Esophagus (tissue), 2 donors: ENCODE results near the gene YAE1. TPM values are rescaled to one million over a fixed set of nuclear protein-coding genes. Genes with fewer than 3 reads are reported as not detected.
"Not testable (repeated sequence)": the region's sequence is repeated elsewhere in the genome, so short reads cannot be mapped to it uniquely, and the experiment has no call there.

Source experiments
- H3K27ac ChIP-seq, 2 donors: one replicate each; pipeline ENCODE4 v1.5.1; 2013; ENCODE audit warnings: low read depth in 2 of 2, mild to moderate bottlenecking in 2 of 2, inconsistent platforms in 1 of 2, low read length in 1 of 2, moderate library complexity in 1 of 2
- H3K27me3 ChIP-seq, 2 donors: one replicate each; pipeline ENCODE4 v1.6.1; 2013; ENCODE audit warnings: low read length in 2 of 2, control low read depth in 1 of 2, mild to moderate bottlenecking in 1 of 2; ENCODE audit not compliant: insufficient read depth in 2 of 2, control insufficient read depth in 1 of 2
- H3K36me3 ChIP-seq, 2 donors: one replicate each; pipeline ENCODE4 v1.6.1; 2013; ENCODE audit warnings: low read length in 1 of 2; ENCODE audit not compliant: control insufficient read depth in 2 of 2, insufficient read depth in 2 of 2
- H3K4me1 ChIP-seq, 2 donors: one replicate each; pipeline ENCODE4 v1.6.1; 2013; ENCODE audit warnings: low read length in 1 of 2; ENCODE audit not compliant: control insufficient read depth in 2 of 2, insufficient read depth in 2 of 2
- H3K4me3 ChIP-seq, 2 donors: one replicate each; pipeline ENCODE4 v1.5.1; 2013; ENCODE audit warnings: low read length in 2 of 2, mild to moderate bottlenecking in 2 of 2, low read depth in 1 of 2, moderate library complexity in 1 of 2
- H3K9me3 ChIP-seq, 2 donors: one replicate each; pipeline ENCODE4 v1.6.1; 2013; ENCODE audit warnings: mild to moderate bottlenecking in 2 of 2, low read depth in 1 of 2, low read length in 1 of 2, moderate library complexity in 1 of 2; ENCODE audit not compliant: control insufficient read depth in 2 of 2, insufficient read depth in 1 of 2
- WGBS, 2 donors: extraction: QIAGEN DNeasy Blood & Tissue Kit; methylation state at CpG; one replicate each; pipeline ENCODE4 v1.1.7; 2013; 5-methylcytosine and 5-hydroxymethylcytosine counted together
- polyA plus RNA-seq, 2 donors: library from polyadenylated mRNA; stranded (reverse); fragments of 200-250 nt; gene quantifications; one replicate each; pipeline ENCODE4 v1.2.3, GENCODE V29; 2013
- donor health status: healthy with polysubstance abuse.
- donor health status: Bipolar disorder and iron deficiency.

YAE1 gene
- polyA plus RNA-seq, 2 donors = 20.8 to 30.2 TPM

GRCh38 chr7:39531818-39532217 lies 34.4 kb upstream of the YAE1 start:
- 71 to 76% methylated on average over 5 of the region's 5 CpGs for WGBS, 2 donors
- Histone ChIP-seq H3K27me3 (no peaks in the 10 kb centered on the region), H3K9me3 (no peaks in the 10 kb centered on the region), H3K4me3 (no peak overlapping the region), H3K36me3 (no peaks in the 10 kb centered on the region), H3K27ac (no peak overlapping the region), H3K4me1 (no peaks in the 10 kb centered on the region)

GRCh38 chr7:39532832-39533231 lies 33.4 kb upstream of the YAE1 start:
- WGBS, 2 donors = 85 to 86% methylated on average over 4 of the region's 4 CpGs
- Histone ChIP-seq H3K4me1 (no peaks in the 10 kb centered on the region), H3K27ac (no peak overlapping the region)

GRCh38 chr7:39534599-39534998 lies 31.6 kb upstream of the YAE1 start:
- Histone ChIP-seq H3K4me1 (no peaks in the 10 kb centered on the region), H3K27ac (peak overlapping the region; percentile 37 to 57), H3K36me3 (no peaks in the 10 kb centered on the region), H3K9me3 (no peaks in the 10 kb centered on the region), H3K4me3 (no peak overlapping the region), H3K27me3 (no peaks in the 10 kb centered on the region)
- WGBS, 2 donors = 68 to 86% methylated on average over 1 of the region's 1 CpG

More at GRCh38 chr7:39532832-39533231, 33.4 kb upstream of the YAE1 start:
- H3K4me3 ChIP-seq = no peak overlapping the region
- H3K9me3 ChIP-seq = no peaks in the 10 kb centered on the region
- H3K27me3 ChIP-seq = no peaks in the 10 kb centered on the region
- no peaks in the 10 kb centered on the region for H3K36me3 ChIP-seq

GRCh38 chr7:39535064-39535463 lies 31.1 kb upstream of the YAE1 start:
- Histone ChIP-seq H3K27ac (peak overlapping the region; percentile 38 to 83), H3K9me3 (no peaks in the 10 kb centered on the region), H3K4me1 (no peaks in the 10 kb centered on the region), H3K27me3 (no peaks in the 10 kb centered on the region), H3K4me3 (no peak overlapping the region), H3K36me3 (no peaks in the 10 kb centered on the region)

GRCh38 chr7:39535720-39536119 lies 30.5 kb upstream of the YAE1 start:
- peak overlapping the region; percentile 31 to 83 for H3K27ac ChIP-seq
- H3K4me1 ChIP-seq = no peaks in the 10 kb centered on the region
- H3K27me3 ChIP-seq = no peaks in the 10 kb centered on the region
- WGBS, 2 donors = 67 to 73% methylated on average over 3 of the region's 3 CpGs
- no peaks in the 10 kb centered on the region for H3K9me3 ChIP-seq
- no peak overlapping the region for H3K4me3 ChIP-seq
- H3K36me3 ChIP-seq = no peaks in the 10 kb centered on the region

GRCh38 chr7:39536951-39537350 lies 29.3 kb upstream of the YAE1 start:
- H3K4me3 ChIP-seq = no peak overlapping the region
- no peak overlapping the region for H3K27ac ChIP-seq
- WGBS, 2 donors = 38 to 82% methylated on average over 1 of the region's 1 CpG
- no peaks in the 10 kb centered on the region for H3K4me1 ChIP-seq
- H3K36me3 ChIP-seq = no peaks in the 10 kb centered on the region
- no peaks in the 10 kb centered on the region for H3K27me3 ChIP-seq
- H3K9me3 ChIP-seq = no peaks in the 10 kb centered on the region

GRCh38 chr7:39539816-39540215 lies 26.4 kb upstream of the YAE1 start:
- WGBS, 2 donors = 68 to 76% methylated on average over 5 of the region's 5 CpGs
- Histone ChIP-seq H3K36me3 (no peaks in the 10 kb centered on the region), H3K9me3 (no peaks in the 10 kb centered on the region), H3K4me1 (no peaks in the 10 kb centered on the region), H3K27me3 (no peaks in the 10 kb centered on the region), H3K27ac (no peak overlapping the region), H3K4me3 (no peak overlapping the region)

- H3K27me3 ChIP-seq = no peaks in the 10 kb centered on the region
- 58 to 70% methylated on average over 7 of the region's 7 CpGs for whole genome bisulfite sequencing, 2 donors
- no peak overlapping the region for H3K27ac ChIP-seq
Measured at GRCh38 chr7:39540320-39540719, 25.9 kb upstream of the YAE1 start.

GRCh38 chr7:39541511-39541910 lies 24.7 kb upstream of the YAE1 start:
- H3K27ac ChIP-seq = no peak overlapping the region
- no peaks in the 10 kb centered on the region for H3K4me1 ChIP-seq
- H3K27me3 ChIP-seq = no peaks in the 10 kb centered on the region
- 24 to 33% methylated on average over 3 of the region's 3 CpGs for WGBS, 2 donors
- no peaks in the 10 kb centered on the region for H3K9me3 ChIP-seq
- no peak overlapping the region for H3K4me3 ChIP-seq
- no peaks in the 10 kb centered on the region for H3K36me3 ChIP-seq

More at GRCh38 chr7:39540320-39540719, 25.9 kb upstream of the YAE1 start:
- Histone ChIP-seq H3K9me3 (no peaks in the 10 kb centered on the region), H3K4me3 (no peak overlapping the region), H3K36me3 (no peaks in the 10 kb centered on the region), H3K4me1 (no peaks in the 10 kb centered on the region)

- H3K27me3 ChIP-seq, H3K27ac ChIP-seq, H3K36me3 ChIP-seq, H3K9me3 ChIP-seq, H3K4me3 ChIP-seq, H3K4me1 ChIP-seq: not testable (repeated sequence)
- WGBS, 2 donors = 82 to 90% methylated on average over 2 of the region's 2 CpGs
Measured at GRCh38 chr7:39544774-39545173, 21.4 kb upstream of the YAE1 start.
